Activated naive CD4-positive, alpha-beta T cell treated with anti-CD3 and anti-CD28 coated beads, Interleukin-2, amount 50 U/mL, for 72 hours (primary cell): ENCODE measurements around the gene PLSCR3. TPM values are rescaled to one million over a fixed set of nuclear protein-coding genes. Genes with fewer than 3 reads are reported as not detected.
A peak's percentile ranks its signal among the peaks of the same experiment; 100 is the strongest.

Experiments used
- ATAC-seq, 2 donors: fragments of 150-1000 bp; cut with Tn5 transposase; 2 replicates each; pipeline ENCODE4 v1.10.0; 2021; ENCODE audit warnings: mild to moderate bottlenecking in 2 of 2, moderate library complexity in 2 of 2
- DNase-seq, 2 donors: peaks; one replicate each; pipeline ENCODE4 v3.0.0; 2021 to 2022; ENCODE audit warnings: low spot score in 2 of 2
- H3K27ac Mint-ChIP-seq, 2 donors: one replicate each; pipeline ENCODE4 v1.8.0; 2022; ENCODE audit warnings: mild to moderate bottlenecking in 2 of 2, mixed read lengths in 2 of 2
- H3K36me3 Mint-ChIP-seq, 2 donors: one replicate each; pipeline ENCODE4 v1.8.0; 2022; ENCODE audit warnings: mixed read lengths in 2 of 2
- H3K9me3 Mint-ChIP-seq, 2 donors: one replicate each; pipeline ENCODE4 v1.8.0; 2022; ENCODE audit warnings: mixed read lengths in 2 of 2
- total RNA-seq, 2 donors: library from RNA; stranded (reverse); gene quantifications; one replicate each; pipeline ENCODE4 v1.2.3, GENCODE V29; 2022

The PLSCR3 gene
- total RNA-seq, 2 donors from 2014 or later = 58.2 to 77.5 TPM

GRCh38 chr17:7398612-7399011 is 4.3 kb upstream of the PLSCR3 start:
- no peak for DNase-seq
- Mint-ChIP-seq H3K9me3 (no peaks in the 10 kb centered on the region), H3K36me3 (peaks cover 0 to 9% of the 10 kb centered on the region in 2 donors), H3K27ac (no peak overlapping the region)
- no peak for ATAC-seq

DNA sequence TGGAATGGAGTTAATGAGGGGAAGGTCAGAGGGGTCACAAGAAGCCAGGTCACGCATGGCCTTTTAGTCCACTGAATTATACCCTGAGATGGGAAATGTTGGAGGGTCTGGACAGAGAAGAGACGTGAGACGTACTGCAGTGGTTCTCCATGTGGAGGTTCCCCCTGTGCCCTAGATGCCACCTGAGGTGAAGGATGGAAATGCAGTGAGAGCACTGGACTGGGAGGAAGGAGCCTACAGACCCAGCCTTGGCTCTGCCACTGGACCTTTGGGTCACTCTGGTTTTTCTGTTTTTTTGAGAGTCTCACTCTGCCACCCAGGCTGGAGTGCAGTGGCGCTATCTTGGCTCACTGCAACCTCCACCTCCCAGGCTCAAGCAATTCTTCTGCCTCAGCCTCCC is 1.8 kb upstream of the PLSCR3 start:
- no peak overlapping the region for H3K27ac Mint-ChIP-seq
- no peak for ATAC-seq
- no peak for DNase-seq
- H3K36me3 Mint-ChIP-seq = peaks cover 9 to 19% of the 10 kb centered on the region in 2 donors
- H3K9me3 Mint-ChIP-seq = no peaks in the 10 kb centered on the region

DNA sequence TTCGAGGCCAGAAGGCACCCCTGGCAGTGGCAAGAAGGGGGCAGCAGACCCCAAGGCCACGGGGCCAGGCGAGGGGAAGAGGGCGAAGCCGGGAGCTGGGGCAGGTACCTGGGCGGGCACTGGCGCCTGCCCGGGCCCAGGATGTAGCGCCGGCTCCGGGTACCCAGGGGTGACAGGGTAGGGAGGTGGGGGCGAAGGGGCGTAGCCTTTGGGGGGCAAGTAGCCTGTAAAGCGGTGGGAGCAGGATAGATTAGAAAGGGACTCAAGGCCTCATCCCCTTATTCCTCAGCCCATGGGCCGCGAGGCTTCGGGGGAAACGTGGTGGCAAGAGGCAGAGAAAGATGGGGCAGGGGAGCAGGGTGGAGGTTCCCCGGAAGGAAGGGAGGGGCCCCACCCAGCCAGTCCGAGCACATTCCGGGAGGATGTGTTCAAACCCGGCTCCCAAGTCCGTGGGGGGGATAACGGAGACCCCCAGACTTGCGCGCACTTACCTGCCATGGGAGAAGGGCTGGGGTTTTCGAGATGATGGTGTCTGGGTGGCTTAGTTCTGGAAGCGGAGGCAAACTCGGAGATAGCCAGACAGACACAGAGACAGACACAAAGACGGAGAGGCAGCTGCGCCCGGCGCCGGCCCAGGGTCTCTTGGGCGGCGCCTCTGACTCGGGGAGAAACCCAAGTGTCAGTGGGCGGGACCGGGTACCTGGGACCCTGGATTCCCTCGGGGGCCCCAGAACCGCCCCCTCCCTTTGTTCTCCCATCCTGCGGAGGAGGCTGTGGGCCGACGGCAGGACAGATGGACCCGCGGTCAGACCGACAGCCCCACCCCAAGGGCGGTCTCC is 493 bp downstream of the PLSCR3 start:
- peaks cover 9 to 19% of the 10 kb centered on the region in 2 donors for H3K36me3 Mint-ChIP-seq
- H3K27ac Mint-ChIP-seq = peak overlapping the region; percentile 79 to 89

DNA sequence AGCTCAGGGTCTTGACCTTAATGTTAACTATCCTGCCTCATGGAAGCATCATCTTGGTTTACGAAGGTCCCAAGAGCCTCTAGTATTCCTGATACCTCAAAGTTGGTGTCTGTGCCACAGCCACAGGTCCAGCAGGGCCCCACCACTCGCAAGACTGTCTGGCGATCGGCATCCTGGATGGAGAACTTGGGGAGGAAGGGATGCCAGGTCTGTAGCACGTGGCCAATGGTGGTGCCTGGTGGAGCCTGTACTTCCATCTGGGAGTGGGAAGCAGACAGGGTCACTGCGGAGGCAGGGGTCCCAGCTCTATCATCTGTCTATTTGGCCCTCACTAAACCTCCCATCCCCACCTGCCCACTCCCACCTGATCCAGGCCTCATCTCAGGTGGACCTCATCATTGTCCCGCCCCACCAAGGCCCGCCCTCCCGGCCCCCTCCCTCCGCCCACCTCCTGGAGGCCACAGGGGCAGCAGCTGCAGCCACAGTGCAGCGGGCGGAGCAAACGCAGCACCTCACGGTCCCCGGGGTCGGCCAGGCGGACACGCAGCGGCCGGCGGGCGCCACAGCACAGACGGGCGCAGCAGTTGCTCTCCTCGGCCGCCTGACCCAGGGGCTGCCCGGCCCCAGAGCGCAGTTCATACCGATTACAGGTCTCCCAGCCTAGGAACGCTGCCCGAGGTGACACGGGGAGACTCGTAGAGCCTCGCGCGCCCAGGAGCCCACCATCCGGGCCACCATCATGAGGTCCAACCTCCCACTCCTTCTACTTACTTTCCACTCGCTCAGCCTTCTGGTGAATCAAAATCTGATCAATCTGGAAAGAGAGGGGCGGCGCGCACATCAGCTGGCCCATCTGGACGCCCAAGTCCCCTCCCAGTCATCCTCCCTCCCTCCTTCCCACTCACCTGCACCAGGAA is 1.4 kb downstream of the PLSCR3 start:
- DNase-seq = no peak
- no peak for ATAC-seq
- H3K27ac Mint-ChIP-seq = peak overlapping the region in 1 of 2 donors; percentile 44
- peaks cover 9 to 19% of the 10 kb centered on the region in 2 donors for H3K36me3 Mint-ChIP-seq
- H3K9me3 Mint-ChIP-seq = no peaks in the 10 kb centered on the region

More for the DNA sequence above, 493 bp downstream of the PLSCR3 start:
- peak; percentile 44 to 64 for ATAC-seq
- H3K9me3 Mint-ChIP-seq = no peaks in the 10 kb centered on the region
- no peak for DNase-seq

- ATAC-seq (no peak), DNase-seq (no peak)
- peaks cover 9 to 19% of the 10 kb centered on the region in 2 donors for H3K36me3 Mint-ChIP-seq
- H3K9me3 Mint-ChIP-seq = no peaks in the 10 kb centered on the region
- no peak overlapping the region for H3K27ac Mint-ChIP-seq
Measured at GRCh38 chr17:7391307-7391706, 3.0 kb downstream of the PLSCR3 start.

- H3K27ac Mint-ChIP-seq = no peak overlapping the region
- H3K36me3 Mint-ChIP-seq = peaks cover 9 to 19% of the 10 kb centered on the region in 2 donors
- DNase-seq (no peak), ATAC-seq (no peak)
- H3K9me3 Mint-ChIP-seq = no peaks in the 10 kb centered on the region
Measured at GRCh38 chr17:7389924-7390910, 4.1 kb downstream of the PLSCR3 start.

GRCh38 chr17:7388856-7389255 is 5.5 kb downstream of the PLSCR3 start:
- ATAC-seq (no peak), DNase-seq (no peak)
- Mint-ChIP-seq H3K36me3 (peaks cover 9 to 12% of the 10 kb centered on the region in 2 donors), H3K27ac (no peak overlapping the region), H3K9me3 (no peaks in the 10 kb centered on the region)

GRCh38 chr17:7384489-7385081 is 9.7 kb downstream of the PLSCR3 start:
- ATAC-seq = no peak
- H3K9me3 Mint-ChIP-seq = no peaks in the 10 kb centered on the region
- H3K36me3 Mint-ChIP-seq = no peaks in the 10 kb centered on the region
- H3K27ac Mint-ChIP-seq = peak overlapping the region in 1 of 2 donors; percentile 54
- DNase-seq = no peak

GRCh38 chr17:7383742-7384488 is 10.4 kb downstream of the PLSCR3 start:
- peaks cover 0 to 6% of the 10 kb centered on the region in 2 donors for H3K36me3 Mint-ChIP-seq
- H3K27ac Mint-ChIP-seq = peak overlapping the region in 1 of 2 donors; percentile 54
- peak; percentile 99 for ATAC-seq
- DNase-seq = peak; percentile 79 to 80
- H3K9me3 Mint-ChIP-seq = peaks cover 0 to 6% of the 10 kb centered on the region in 2 donors

DNA sequence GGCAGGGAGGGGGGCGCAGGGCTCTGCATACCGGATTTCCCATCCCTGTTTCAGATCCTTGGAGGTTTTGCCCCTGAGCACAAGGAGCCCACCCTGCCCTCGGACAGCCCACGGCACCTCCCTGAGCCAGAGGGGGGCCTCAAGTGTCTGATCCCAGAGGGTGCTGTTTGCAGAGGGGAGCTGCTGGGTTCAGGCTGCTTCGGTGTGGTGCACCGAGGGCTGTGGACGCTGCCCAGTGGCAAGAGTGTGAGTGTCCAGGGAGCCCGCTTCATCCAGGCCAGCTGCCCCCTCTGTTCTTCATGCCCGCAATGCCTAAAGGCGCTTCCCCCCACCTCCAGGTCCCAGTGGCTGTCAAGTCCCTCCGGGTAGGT is 11.0 kb downstream of the PLSCR3 start:
- no peak for DNase-seq
- Mint-ChIP-seq H3K36me3 (peaks cover 0 to 6% of the 10 kb centered on the region in 2 donors), H3K9me3 (peaks cover 0 to 6% of the 10 kb centered on the region in 2 donors), H3K27ac (no peak overlapping the region)
- ATAC-seq = no peak

- H3K9me3 Mint-ChIP-seq = peaks cover 0 to 6% of the 10 kb centered on the region in 2 donors
- peaks cover 0 to 6% of the 10 kb centered on the region in 2 donors for H3K36me3 Mint-ChIP-seq
- no peak for DNase-seq
- no peak overlapping the region for H3K27ac Mint-ChIP-seq
- ATAC-seq = no peak
Measured at GRCh38 chr17:7382901-7383300, 11.4 kb downstream of the PLSCR3 start.

DNA sequence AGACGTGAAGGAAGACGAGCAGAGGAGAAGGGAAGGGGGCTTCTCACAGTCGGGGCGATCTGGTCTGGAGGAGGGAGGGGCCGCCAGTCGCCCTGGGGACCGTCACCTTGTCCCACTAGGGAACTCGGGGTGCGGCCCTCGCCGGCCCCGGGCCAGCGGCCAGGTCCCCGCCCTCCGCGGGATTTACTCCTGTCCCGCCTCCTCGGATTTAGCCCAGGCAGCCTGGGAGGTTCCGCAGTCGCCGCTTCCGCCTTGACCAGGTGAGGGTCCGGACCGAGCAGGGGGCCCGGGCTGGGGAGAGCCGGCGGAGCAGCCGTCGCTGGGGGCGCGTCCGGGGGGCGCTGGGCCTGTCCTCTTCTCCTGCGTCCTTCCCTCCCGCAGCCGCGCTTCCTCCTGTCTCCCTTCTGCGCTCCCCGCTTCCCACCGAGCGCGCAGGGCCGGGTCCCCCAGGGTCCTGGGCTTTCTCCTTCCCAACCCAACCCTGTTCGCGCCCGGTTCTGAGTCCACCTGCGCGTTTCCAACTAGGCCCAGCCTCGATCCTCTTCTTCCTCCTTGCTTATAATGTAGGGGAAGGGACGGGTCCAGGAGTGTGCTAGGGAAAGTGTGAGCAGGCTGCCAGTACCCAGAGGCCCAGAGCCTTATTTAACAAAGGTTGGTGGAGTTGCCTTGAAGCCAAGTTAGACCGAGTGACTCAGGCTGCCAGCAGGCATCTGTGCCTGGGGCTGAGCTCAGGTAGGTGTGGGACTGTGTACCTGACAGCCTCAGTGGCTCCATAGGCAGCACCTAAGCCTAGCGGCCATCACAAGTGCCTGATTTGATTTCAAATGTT is 13.3 kb downstream of the PLSCR3 start, which contains the start of gene TNK1:
Gene TNK1, plus strand, starts transcription at position 235 of the 829 bp plus-strand sequence. CDS start 1,838 bp downstream, outside the sequence.
- ATAC-seq (no peak), DNase-seq (no peak)
- Mint-ChIP-seq H3K27ac (no peak within 1 kb of the TSS), H3K36me3 (peaks cover 0 to 6% of the 10 kb centered on the region in 2 donors), H3K9me3 (peaks cover 0 to 6% of the 10 kb centered on the region in 2 donors)

DNA sequence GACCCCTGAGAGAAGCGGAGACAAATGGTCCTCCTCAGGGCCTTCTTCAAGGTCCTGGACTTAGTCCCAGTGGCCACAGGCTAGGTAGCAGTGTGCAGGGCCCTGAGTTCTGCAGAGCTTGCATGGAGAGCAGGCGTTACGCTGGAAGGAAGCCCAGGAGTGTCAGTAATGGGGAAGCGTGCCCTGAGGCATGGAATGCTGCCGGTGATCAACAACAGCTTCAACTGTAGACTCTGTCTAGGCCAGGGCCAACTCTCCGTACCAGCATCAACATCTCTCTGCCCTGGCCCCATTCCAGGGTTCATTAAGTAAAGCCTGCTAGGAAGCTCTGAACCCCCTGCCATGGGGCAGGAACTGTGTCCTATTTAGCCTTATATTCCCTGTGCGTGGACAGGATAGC is 14.0 kb downstream of the PLSCR3 start:
- DNase-seq = no peak
- Mint-ChIP-seq H3K36me3 (peaks cover 0 to 6% of the 10 kb centered on the region in 2 donors), H3K9me3 (peaks cover 0 to 6% of the 10 kb centered on the region in 2 donors), H3K27ac (no peak overlapping the region)
- no peak for ATAC-seq

GRCh38 chr17:7379134-7379533 is 15.2 kb downstream of the PLSCR3 start:
- H3K9me3 Mint-ChIP-seq = peaks cover 0 to 6% of the 10 kb centered on the region in 2 donors
- ATAC-seq (no peak), DNase-seq (no peak)
- peaks cover 0 to 6% of the 10 kb centered on the region in 2 donors for H3K36me3 Mint-ChIP-seq
- H3K27ac Mint-ChIP-seq = no peak overlapping the region
